ENCODE measurements around the gene CDH12.
"Not testable (repeated sequence)": the region's sequence is repeated elsewhere in the genome, so short reads cannot be mapped to it uniquely, and the experiment has no call there.

CDH12 gene

DNA sequence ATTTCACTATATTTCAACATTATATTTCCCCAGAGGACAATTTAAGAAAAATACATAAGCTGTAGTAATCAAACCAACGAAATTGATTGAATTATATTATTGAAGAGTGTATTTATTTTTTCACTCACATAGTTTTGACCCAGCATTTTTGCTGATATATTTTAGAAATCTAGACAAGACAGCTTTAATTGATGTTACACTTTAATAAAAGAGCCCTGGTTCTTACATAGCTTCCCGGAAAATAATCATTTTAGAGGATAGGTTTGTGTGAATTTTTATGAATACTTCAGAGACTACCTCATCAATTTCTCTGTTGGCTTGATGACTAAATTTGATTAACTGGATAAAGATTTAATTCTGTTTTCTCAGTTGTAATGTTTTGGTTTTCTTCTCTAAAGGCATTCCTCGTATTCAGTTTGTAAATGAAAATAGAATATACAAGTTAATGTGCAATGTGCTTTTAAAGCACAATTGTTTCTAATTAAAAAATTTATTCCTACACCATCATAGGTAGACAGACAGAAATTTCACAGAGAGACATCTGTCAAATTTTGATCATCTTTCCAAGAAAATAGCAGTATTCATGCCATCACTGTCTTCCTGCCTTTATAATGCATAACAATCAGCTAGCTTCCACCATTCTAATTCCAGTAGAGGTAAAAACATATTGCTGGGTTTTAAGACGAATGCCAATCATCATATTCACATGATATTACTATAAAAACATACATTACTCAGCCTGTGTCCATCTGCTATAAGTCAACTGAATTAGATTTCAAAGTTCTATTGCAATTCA is 441.4 kb downstream of the CDH12 start:
- no peak for DNase-seq

DNA sequence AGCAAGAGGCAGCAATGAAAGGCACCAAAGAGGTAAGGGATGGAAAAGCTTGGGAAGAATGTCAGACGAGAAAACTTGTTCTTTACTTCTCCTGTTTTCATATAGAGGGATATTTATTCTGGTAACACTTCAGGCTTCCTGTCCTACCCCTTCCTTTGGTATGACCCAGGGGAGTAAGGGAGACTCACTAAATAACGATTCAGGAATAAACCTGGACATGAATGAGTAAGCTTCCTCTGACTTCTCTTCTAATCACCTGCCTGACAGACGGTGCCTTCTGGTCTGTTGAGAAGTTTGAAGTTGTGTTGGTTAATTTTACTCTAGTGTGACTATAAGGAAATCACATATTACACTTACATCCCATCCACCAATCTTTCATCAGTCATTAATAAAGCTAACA is 461.2 kb downstream of the CDH12 start:
- no peak for DNase-seq

DNA sequence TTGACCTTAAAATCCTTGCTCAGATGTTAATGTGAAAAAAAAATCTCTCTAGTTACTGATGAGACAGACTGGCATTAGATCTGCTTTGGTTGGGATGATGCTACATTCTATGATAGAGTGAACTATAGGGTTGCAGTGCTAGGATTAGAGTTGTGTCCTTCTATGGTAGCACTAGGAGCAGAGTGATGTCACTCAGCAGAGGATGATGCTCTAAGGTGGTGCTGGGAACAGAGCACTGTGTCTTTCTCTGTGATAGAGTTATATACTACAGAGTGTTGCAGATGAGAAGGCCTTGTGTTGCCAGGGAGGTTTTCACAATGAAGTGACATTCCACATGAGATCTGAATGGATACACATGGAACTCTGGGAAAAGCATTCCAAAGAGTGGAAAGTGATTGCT is 462.3 kb downstream of the CDH12 start:
- no peak for DNase-seq

DNA sequence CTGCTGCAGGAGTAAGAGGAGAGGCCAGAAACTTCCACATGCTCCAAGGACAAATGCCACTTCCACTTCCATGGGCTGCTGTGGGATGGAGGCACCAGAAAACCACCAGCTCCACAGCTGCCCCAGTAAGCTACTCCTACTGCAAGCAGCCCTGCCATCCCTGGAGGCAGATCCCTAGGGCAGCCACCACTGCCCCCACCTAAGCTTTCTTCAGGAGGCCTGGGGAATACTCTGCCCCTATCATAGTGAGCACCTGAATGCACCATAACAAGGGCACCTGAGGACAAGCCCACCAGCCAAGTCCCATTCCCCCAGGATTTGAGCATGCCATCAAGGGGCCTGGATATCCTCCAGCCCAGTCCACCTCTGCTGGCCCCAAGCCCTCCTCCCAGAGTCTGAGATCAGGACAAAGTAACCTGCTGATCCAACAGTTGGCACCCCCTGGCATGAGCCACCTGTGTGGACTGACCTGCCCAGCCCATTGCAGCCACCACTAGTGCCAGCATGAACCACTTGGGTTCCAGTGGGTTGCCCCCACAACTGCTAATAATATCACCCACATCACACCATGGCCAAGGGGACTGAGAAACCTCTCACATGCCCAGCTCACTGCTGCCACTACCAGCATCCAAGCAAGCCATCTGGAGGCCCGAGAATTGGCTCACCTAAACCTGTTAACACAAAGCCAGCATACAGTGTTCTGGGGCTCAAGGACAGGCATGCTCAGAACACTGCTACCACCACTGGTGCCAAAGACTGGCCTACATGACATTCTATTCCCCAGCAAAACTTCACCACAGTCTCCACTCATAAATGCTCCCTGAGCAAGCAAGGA is 480.1 kb downstream of the CDH12 start:
- DNase-seq = no peak

DNA sequence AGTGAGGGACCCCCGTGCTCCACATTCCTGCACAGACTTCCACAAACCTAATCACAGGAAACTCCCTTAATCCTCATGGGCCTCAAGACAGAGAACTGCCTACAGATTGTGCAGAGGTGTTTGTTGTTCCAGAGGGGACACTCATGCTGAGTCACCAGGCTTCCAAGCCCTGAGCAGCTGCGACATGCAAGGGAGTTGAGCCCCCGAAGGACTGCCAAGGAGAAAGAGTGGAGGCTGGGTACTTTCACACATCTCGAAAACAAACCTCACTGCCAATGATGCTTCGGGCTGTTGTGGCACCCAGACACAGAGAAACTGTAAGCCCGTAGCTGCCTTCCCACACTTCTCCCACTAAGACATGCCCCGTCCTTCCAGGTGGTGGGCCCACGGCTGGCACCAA is 480.8 kb downstream of the CDH12 start:
- peak; percentile 1 for DNase-seq

DNA sequence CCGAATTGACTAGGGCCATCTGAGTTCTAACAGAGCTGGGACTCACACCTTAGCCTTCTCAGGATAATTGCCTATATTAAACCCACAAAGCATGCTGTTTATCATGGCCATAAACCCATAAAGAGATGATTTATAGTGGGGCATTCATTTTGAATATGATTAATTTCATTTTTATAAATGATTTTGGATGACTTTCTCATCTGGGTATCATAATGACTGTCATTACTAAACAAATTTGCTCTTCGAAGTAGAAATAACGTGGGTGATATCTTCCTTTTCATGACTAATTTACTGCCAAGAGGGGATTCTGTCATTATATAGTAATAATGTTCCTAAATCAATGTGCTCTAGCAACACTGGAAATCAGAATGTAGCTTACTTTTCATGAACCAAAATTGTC is 498.2 kb downstream of the CDH12 start:
- no peak for DNase-seq

DNA sequence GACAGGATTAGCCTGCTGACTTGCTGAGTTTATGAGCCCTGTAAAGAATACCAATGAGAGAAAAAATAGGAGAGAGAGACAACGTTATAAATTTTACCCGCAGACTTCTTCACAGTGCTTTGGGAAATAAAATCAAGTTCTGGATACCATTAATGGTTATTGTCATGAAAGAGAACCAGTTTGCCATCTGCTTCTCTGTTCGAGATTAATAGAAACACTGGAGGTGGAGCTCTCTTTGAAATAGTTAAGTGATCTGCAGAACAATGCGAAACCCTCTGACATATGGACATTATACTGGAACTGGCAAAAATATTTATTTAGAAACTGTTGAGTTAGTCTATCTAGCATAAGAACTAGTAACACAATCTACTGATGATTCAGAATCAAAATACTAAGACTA is 500.7 kb downstream of the CDH12 start:
- no peak for DNase-seq

DNA sequence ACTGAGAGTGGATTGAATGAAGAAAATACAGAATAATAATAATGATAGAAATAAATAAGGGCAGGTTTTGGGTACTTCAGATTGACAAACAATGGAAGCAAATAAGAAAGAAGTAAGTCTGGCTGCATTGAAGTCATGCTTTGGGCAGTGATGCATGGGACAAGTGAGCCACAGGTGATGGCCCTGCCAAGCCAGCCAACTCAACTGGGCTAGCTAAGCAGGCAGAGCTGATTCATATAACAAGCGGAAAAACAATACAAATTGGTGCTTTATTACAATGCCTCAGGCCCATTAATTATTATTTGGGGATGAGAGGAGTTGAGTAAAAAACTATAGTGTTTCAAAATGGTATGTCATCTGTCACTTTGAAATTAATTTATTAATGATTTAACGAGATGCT is 502.0 kb downstream of the CDH12 start:
- no peak for DNase-seq

DNA sequence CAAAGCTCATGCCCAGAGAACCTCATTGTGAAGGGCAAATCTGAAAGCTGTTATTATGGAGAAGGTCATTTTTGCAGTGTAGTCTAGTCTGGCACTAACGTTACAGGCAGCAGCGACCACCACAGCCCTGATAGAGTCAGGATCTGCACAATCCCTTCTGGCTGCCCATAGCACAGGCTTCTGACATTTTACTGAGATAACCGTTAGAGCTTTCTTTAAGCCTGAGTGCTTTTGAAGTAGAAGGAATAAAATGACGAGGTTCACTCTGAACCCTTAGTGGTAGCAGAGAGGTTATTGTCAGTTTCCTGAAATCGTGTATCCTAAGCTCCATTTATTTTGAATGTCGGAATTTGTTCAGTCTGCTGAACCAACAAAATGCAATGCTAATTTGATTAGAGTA is 505.1 kb downstream of the CDH12 start:
- no peak for DNase-seq

DNA sequence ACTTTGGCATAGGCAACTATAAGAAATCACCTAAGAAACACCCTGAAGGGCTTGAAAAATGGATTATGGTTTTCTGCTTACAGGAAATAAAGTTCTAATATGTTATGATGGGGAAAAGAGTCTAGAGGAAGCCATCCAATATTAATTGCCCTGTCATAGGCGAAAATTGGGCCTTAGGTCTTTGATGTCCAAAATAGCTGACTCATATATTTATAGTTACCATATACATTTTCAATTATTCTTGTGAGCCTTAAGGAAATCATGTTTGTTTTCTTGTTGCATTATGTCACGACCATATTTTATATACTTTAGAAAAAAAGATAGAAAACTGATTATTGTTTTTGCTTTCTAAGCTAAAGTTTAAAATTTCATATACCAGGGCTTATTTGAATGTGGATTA is 509.1 kb downstream of the CDH12 start:
- DNase-seq = no peak

DNA sequence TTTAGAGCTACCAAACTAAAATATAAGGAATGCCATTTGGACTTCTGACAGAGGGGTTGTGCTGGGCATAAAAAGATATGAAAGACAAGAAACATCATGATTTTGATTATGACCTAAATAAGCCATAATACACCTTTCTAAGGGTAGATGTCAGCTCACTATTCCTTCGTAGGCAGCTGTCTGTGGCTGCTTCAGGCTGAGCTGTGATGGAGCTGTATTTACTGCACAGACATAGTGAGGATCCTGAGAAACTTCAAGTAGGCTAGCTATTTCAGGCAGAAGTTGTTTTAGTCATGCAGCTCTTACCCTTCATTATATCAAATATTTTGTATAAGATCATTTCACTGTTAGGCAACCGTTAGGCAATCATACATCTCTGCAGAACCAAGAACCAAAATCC is 511.7 kb downstream of the CDH12 start:
- DNase-seq = no peak

DNA sequence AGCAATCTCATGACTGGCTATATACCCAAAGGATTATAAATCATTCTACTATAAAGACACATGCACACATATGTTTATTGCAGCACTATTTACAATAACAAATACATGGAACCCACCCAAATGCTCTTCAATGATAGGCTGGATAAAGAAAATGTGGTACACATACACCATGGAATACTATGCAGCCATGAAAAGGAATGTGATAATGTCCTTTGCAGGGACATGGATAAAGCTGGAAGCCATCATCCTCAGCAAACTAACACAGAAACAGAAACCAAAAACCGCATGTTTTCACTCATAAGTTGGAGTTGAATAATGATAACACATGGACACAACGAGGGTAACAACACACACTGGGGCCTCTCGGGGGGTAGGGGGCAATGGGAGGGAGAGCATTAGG is 520.2 kb downstream of the CDH12 start:
- DNase-seq = not testable (repeated sequence)

DNA sequence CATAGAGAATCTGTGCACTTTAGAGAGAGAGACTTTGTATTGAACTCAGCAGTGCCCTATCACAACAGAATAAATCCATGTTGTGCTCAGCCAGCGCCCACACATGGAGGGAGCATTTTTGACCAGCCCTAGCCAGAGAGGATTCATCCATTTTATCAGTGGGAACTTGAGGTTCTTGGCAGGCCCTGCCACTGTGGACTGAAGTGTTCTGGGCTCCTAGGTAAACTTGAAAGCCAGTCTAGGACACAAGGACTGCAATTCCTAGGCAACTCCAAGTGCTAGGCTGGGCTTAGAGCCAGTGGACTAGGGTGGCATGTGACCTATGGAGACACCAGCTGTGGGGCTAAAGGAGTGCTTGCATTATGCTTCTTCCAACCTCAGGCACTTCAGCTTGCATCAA is 523.5 kb downstream of the CDH12 start:
- DNase-seq = peak; percentile 1

DNA sequence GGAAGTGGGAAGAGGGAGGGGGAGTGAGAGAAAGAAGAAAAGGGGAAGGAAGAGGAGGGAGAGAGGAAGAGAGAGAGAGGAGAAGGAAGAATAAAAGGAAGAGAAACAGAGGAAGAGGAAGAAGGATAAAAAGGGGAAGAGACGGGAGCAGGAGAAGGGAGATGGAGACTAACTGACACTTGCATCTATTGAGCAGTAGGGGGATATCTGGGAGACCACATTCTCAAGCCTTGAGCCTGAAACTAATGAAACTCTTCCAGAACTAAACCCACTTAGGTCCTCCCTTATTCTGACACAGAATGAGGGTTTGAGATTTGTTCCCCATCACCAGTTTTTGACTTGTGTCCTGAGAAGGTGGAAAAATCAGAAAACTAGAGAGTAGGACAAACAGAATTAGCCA is 533.3 kb downstream of the CDH12 start:
- no peak for DNase-seq

DNA sequence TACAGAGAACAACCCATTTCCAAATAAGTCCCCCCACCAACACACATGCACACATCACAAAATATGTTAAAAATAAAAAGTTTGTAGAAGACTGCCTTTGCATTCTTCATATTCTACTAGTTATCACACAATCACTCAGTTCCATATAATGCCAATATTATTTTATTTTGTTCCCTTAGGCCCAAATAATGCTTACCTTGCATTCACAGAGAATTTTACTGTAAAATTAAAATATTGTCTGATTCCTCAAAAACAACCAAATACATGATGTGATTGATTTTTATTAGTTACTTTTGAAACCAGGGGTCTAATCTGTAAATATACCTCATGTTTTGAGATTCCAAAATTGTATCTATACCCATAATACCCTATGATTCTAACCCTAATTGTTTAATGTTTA is 536.9 kb downstream of the CDH12 start:
- DNase-seq = no peak

DNA sequence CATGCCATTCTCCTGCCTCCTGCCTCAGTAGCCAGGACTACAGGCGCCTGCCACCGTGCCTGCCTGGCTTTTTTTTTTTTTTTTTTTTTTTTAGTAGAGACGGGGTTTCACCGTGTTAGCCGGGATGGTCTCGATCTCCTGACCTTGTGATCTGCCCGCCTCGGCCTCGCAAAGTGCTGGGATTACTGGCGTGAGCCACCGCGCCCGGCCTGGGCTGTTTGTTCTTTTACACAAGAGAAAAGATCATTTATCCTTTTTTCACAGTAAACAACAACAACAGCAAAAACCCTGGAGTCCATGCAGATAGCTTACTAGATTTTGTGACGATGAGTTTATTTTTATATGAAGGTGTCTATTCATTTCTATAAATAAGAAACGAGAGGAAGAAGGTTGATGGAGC is 538.1 kb downstream of the CDH12 start:
- DNase-seq = not testable (repeated sequence)

DNA sequence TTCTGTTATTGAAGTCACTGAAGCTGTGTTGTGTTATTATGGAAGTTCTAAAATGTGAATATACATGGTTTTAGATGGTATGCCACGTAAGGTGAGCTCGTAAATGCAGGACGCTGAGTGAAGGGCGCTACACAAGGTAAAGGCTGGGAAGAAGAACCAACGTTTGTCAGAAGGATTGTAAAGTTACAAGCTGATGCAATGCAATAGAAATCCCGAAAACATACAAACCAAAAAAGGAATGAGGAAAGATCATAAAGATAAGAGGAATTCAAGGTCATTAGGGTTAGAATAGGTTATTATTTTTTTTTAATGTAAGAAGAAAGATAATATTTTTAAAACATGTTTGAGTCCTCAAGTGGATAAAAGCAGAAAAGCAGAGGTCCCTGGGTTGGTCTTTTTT is 538.6 kb downstream of the CDH12 start:
- no peak for DNase-seq

DNA sequence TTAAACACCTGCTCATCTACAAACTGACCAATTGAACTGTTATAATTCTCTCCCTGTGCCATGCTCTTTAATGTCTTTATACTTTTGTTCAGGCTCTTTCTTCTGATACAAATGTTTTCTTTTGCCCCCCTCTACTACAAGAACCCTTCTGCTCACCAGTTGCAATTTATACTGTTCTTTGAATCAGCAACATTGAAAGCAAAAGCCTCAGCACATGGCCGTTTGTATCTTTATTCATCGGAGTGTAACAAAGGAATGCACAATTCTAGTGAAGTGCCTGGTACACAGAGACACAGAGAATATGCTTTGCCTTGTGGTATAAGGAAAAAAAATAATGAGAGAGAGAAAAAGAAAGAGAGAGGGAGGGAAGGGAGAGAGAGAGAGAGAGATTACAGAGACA is 547.1 kb downstream of the CDH12 start:
- no peak for DNase-seq

DNA sequence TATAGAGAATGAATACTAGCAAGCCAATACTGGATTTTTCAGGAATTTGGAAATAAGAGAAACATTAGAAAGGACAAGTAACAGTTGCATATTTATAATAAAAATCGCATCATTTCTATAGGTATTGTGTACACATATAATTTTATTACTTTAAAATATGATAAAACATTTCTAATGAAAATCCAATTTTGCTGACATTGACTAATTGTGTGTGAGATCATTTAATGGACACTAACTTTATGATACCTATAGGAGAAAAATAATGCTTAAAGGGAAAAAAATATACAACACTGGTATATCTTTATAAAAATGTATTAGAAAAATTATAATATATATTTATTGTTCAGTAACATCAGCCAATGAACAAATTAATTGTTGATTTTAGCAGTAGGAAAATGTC is 557.3 kb downstream of the CDH12 start:
- no peak for DNase-seq

DNA sequence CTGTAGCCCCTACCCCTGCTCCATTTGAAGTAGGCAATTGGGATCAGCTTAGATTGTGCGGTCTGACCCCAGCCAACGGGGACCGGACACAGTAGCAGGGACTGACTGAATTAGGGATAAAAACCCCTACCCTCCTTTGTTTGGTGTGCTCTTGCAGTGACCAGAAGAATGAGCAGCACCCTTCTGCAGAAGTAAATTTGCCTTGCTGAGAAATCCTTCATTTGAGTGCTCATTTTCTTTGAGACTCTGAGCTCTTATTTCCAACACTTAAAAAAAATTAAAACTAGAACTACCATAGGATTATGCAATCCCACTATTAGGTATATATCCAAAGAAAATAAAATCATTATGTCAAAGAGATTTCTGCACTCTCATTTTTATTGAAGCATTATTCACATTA is 560.0 kb downstream of the CDH12 start:
- no peak for DNase-seq

DNA sequence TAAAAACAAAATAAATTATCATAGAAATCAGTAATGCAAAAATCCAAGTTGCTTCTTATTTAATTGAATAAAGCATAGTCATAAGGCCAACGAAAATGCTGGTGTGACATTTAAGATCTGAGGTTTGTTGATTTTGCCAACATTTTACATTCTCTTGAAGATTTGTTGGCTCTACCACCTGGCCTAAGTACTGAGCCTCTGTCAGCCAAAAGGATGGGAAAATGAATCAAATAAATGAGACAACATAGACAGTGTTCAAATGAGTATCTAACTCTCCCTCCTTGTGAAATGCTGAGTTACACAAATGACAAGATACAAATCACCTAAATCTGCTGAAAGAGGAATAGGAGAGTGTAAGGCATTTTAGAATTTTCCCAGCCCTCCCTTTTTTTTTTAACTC is 575.0 kb downstream of the CDH12 start:
- DNase-seq = no peak

DNA sequence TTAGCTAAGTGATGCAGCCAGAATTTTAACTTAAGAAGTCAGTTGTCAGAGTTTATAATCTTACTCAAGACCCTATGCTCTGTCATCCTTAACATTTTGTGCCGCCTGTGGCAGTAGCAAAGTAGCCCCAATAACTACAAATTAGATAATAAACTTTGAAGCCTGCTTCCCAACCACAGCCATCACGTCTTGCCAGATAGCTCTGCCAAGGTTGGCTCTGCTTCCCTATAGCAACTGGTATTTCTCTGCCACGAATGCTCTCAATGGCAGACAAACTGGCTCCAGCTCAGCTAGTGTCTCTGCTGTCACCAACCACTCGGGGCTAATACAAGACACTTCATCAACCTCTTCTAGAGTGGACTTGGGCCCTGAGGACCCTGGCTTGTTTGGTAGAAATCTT is 576.1 kb downstream of the CDH12 start:
- no peak for DNase-seq

DNA sequence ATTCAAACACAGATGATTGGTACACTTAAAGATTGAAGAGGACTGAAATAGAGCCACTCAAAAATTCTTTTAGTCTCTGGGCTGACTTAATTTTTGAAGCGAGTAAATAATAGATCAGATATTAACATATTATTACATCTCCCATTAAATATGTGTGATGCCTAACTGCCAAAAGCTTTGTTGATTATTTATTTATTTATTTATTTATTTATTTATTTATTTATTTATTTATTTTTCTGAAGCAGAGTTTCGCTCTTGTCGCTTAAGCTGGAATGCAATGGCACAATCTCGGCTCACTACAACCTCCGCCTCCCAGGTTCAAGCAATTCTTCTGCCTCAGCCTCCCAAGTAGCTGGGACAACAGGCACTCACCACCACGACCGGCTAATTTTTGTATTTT is 587.3 kb downstream of the CDH12 start:
- DNase-seq = not testable (repeated sequence)

DNA sequence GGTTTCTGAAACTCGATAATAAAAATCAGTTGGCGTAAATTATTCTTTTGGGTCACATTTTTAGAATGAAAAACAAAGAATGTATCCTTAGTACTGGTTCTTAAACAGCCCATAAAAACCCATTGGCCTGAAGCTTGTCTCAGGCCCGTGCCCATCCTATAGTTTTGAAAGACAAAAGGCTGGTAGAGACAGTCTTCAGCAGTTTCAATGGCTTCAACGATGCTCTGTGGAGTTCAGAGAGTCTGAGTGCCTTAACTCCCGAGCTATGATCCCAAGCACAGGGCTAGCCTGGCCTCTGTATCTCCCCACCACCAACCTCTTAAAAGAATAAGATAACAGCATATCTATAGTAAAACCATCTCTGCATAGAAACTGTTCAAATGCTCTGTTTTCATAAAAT is 595.0 kb downstream of the CDH12 start:
- no peak for DNase-seq

DNA sequence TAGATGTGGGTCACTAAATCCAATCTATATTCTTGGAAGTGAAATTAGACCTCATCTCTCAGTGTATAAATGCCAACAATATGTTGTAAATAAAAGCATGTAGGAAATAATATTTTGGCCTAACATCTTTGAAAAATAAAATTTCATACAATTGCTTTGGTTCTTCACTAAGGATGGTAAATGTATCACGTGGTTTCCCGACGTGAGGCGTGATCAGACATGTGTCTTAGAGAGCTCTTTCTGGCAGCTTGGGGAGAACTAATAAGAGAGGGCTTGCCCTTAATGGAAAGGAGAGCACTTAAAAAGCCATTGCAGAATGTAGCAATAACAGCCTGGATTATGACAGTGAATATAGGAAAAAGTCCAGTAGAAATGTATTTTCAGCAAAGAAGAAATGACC is 602.6 kb downstream of the CDH12 start:
- no peak for DNase-seq

All from DMS53 (cell line).